Kidney (tissue), 14 donors: ENCODE data around the gene MUSTN1. TPM values are rescaled to one million over a fixed set of nuclear protein-coding genes. Genes with fewer than 3 reads are reported as not detected.

ENCODE experiments used
- DNase-seq, 5 donors: peaks; one replicate each; pipeline ENCODE4 v3.0.0-alpha.2; 2013 to 2020
- FAIRE-seq: peaks from 2 replicates; lab custom pipeline; 2012; peaks lifted over from hg19 to GRCh38; lab: Jason Lieb, UNC
- H3K27ac ChIP-seq, 2 donors: one replicate each; pipeline ENCODE4 v1.7.0; 2013; ENCODE audit warnings: low read depth in 2 of 2, low read length in 2 of 2, inconsistent platforms in 1 of 2
- H3K27me3 ChIP-seq: one replicate; pipeline ENCODE4 v1.7.1; 2013; ENCODE audit warnings: low read length, inconsistent platforms; ENCODE audit not compliant: control insufficient read depth, insufficient read depth
- H3K36me3 ChIP-seq, 3 donors: one replicate each; pipeline versions ENCODE4 v1.7.0 to v1.7.1; 2013; ENCODE audit warnings: low read length in 3 of 3, control low read depth in 1 of 3, inconsistent platforms in 1 of 3; ENCODE audit not compliant: insufficient read depth in 3 of 3, control insufficient read depth in 2 of 3
- H3K4me1 ChIP-seq, 3 donors: one replicate each; pipeline versions ENCODE4 v1.7.0 to v1.7.1; 2013; ENCODE audit warnings: low read length in 3 of 3, inconsistent platforms in 1 of 3, low read depth in 1 of 3; ENCODE audit not compliant: control insufficient read depth in 2 of 3, insufficient read depth in 2 of 3
- H3K4me3 ChIP-seq, 3 donors: one replicate each; pipeline versions ENCODE4 v1.7.0 to v1.8.1; 2013; ENCODE audit warnings: low read length in 3 of 3, control low read depth in 1 of 3, inconsistent platforms in 1 of 3
- H3K9ac ChIP-seq, 3 donors: one replicate each; pipeline versions ENCODE4 v1.7.0 to v1.7.1; 2013; ENCODE audit warnings: low read length in 3 of 3, control low read depth in 1 of 3, inconsistent platforms in 1 of 3
- H3K9me3 ChIP-seq, 3 donors: one replicate each; pipeline versions ENCODE4 v1.7.0 to v1.7.1; 2013; ENCODE audit warnings: low read length in 3 of 3, control low read depth in 1 of 3, inconsistent platforms in 1 of 3; ENCODE audit not compliant: control insufficient read depth in 2 of 3, insufficient read depth in 1 of 3
- CTCF ChIP-seq: IDR thresholded peaks from 3 replicates; pipeline ENCODE4 v1.5.1; 2012; ENCODE audit warnings: mild to moderate bottlenecking, moderate library complexity, borderline replicate concordance; ENCODE audit not compliant: insufficient read depth; ENCODE audit errors: extremely low read depth
- intact Hi-C: fragments of 100-400 bp; cut with DNase I; formaldehyde crosslinking; loops from one replicate; pipeline ENCODE4 v1.11.1; 2022
- polyA plus RNA-seq: library from polyadenylated mRNA; stranded (reverse); fragments of 350-450 nt; fragmentation: Illumina TruSeq; extraction: RNeasy Lipid Tissue Mini Kit (QIAGEN cat#74804); gene quantifications from one replicate; pipeline ENCODE4 v1.2.3, GENCODE V29; 2014; ENCODE audit warnings: low read depth, low replicate concordance; ENCODE audit not compliant: insufficient read depth
- total RNA-seq: library from RNA; stranded (reverse); fragmentation: NEBNext Ultra II Directional; extraction: Animal tissue kit (Norgen Biotek cat#: 25700); gene quantifications from one replicate; pipeline ENCODE4 v1.2.1, GENCODE V29; 2021
- donor health status: control.
- donor health status: control.
- donor health status: control.
- donor health status: control.
- donor health status: control.
- donor health status: DM: yes; HTN: yes; CAD: no.
- donor health status: Normal renal cell carcinoma (clear cell type).

Gene MUSTN1
- total and polyA plus RNA-seq, 2 donors from 2014 or later, result 18.6 to 47.8 TPM

GRCh38 chr3:52798376-52798977, 36.3 kb downstream of the MUSTN1 start:
- no peak overlapping the region for H3K9ac ChIP-seq
- DNase-seq (no peak), FAIRE-seq (no peak)
- H3K36me3 ChIP-seq, result no peaks in the 10 kb centered on the region
- no peak overlapping the region for H3K27ac ChIP-seq
- H3K4me3 ChIP-seq, result no peak overlapping the region
- H3K9me3 ChIP-seq, result no peaks in the 10 kb centered on the region
- no peaks in the 10 kb centered on the region for H3K4me1 ChIP-seq
- no peak for TF ChIP-seq CTCF
- H3K27me3 ChIP-seq, result no peaks in the 10 kb centered on the region
- intact Hi-C loops, result no loop called here

GRCh38 chr3:52796411-52796810, 38.4 kb downstream of the MUSTN1 start:
- Histone ChIP-seq H3K9ac (no peak overlapping the region), H3K27ac (no peak overlapping the region), H3K36me3 (no peaks in the 10 kb centered on the region), H3K27me3 (no peaks in the 10 kb centered on the region), H3K4me1 (no peaks in the 10 kb centered on the region), H3K4me3 (no peak overlapping the region), H3K9me3 (no peaks in the 10 kb centered on the region)
- TF ChIP-seq CTCF, result no peak
- DNase-seq, result no peak
- no peak for FAIRE-seq
- intact Hi-C loops, result no loop called here

GRCh38 chr3:52795298-52795900, 39.4 kb downstream of the MUSTN1 start:
- Histone ChIP-seq H3K27ac (no peak overlapping the region), H3K9ac (no peak overlapping the region), H3K4me3 (no peak overlapping the region), H3K9me3 (no peaks in the 10 kb centered on the region), H3K27me3 (no peaks in the 10 kb centered on the region), H3K36me3 (no peaks in the 10 kb centered on the region), H3K4me1 (no peaks in the 10 kb centered on the region)
- intact Hi-C loops, result no loop called here
- FAIRE-seq (no peak), DNase-seq (peak in 2 of 5 donors; percentile 4 to 22)
- TF ChIP-seq CTCF, result no peak
